AG04450 (cell line): Measurements from ENCODE around the gene PCED1B. TPM values are rescaled to one million over a fixed set of nuclear protein-coding genes. Genes with fewer than 3 reads are reported as not detected.
"Not testable (repeated sequence)": the region's sequence is repeated elsewhere in the genome, so short reads cannot be mapped to it uniquely, and the experiment has no call there.

Source experiments
- CTCF ChIA-PET: fragments of 300-600, 350-600 bp; formaldehyde crosslinking; extraction: SDS; loops from one replicate; lab custom pipeline; 2022; ENCODE audit warnings: antibody characterized with exemption, inconsistent platforms; lab: Charles Lee
- POLR2A ChIA-PET: fragments of 350-600 bp; formaldehyde crosslinking; extraction: SDS; loops from one replicate; lab custom pipeline; 2021; ENCODE audit warnings: antibody characterized with exemption, inconsistent platforms; lab: Yijun Ruan, JAX
- DNase-seq: peaks from one replicate; pipeline ENCODE4 v3.0.0-alpha.2; 2011; ENCODE audit warnings: low read depth, low spot score
- H3K27ac ChIP-seq: one replicate; pipeline ENCODE4 v1.5.1; 2012; ENCODE audit warnings: low read depth, low read length, control low read depth
- H3K27me3 ChIP-seq: one replicate; pipeline ENCODE4 v1.6.0; 2012; ENCODE audit warnings: low read length; ENCODE audit not compliant: control insufficient read depth, insufficient read depth
- H3K4me3 ChIP-seq: 2 replicates; pipeline ENCODE4 v1.5.1; 2011; ENCODE audit warnings: mild to moderate bottlenecking, low read depth, low read length, control low read depth
- H3K9me3 ChIP-seq: 2 replicates; pipeline ENCODE4 v1.5.1; 2012; ENCODE audit warnings: low read length; ENCODE audit not compliant: control insufficient read depth, insufficient read depth
- polyA plus RNA-seq: library from polyadenylated mRNA; depleted of rRNA; stranded (reverse); fragments of >200 nt; gene quantifications from 2 replicates; pipeline ENCODE4 v1.2.3, GENCODE V29; 2011
- TF ChIP-seq, protein P1 (sequence below): IDR thresholded peaks from 2 replicates; pipeline ENCODE4 v1.5.1; 2011; ENCODE audit warnings: low read depth, low read length, control low read depth, inconsistent platforms

PCED1B gene
- polyA plus RNA-seq, 1 experiment, result 0.88 TPM

DNA sequence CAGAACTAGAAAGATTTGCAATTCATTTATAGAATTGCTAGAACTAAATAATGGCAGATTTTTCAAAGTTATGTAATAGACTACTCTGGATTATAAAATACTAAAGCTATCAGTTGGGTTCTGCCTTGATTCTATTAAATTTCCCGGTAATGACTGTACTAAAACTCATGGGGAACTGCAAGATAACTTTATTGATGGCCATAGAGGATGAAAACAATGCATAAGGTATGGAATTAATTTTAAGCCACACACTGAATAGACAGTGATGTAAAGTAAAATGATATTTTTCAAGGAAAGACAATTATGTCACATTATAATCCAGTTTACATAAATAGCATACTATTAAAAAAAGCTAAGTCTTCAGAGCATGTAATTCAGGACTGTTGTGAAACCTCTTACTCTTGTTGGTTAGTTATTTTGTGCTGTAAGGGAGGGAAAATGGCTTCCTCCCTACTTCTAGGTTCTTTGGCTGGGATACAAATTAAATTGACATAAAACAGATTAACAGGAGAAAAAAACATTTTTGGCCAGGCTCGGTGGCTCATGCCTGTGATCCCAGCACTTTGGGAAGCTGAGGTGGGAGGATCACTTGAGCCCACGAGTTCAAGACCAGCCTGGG lies 134.7 kb downstream of the PCED1B start:
- no peak for DNase-seq
- ChIA-PET CTCF (no interaction called here), POLR2A (no interaction called here)
- H3K27ac ChIP-seq, result no peak overlapping the region
- H3K9me3 ChIP-seq, result no peaks in the 10 kb centered on the region
- H3K4me3 ChIP-seq, result no peak overlapping the region
- no peaks in the 10 kb centered on the region for H3K27me3 ChIP-seq
- TF ChIP-seq, protein P1, sequence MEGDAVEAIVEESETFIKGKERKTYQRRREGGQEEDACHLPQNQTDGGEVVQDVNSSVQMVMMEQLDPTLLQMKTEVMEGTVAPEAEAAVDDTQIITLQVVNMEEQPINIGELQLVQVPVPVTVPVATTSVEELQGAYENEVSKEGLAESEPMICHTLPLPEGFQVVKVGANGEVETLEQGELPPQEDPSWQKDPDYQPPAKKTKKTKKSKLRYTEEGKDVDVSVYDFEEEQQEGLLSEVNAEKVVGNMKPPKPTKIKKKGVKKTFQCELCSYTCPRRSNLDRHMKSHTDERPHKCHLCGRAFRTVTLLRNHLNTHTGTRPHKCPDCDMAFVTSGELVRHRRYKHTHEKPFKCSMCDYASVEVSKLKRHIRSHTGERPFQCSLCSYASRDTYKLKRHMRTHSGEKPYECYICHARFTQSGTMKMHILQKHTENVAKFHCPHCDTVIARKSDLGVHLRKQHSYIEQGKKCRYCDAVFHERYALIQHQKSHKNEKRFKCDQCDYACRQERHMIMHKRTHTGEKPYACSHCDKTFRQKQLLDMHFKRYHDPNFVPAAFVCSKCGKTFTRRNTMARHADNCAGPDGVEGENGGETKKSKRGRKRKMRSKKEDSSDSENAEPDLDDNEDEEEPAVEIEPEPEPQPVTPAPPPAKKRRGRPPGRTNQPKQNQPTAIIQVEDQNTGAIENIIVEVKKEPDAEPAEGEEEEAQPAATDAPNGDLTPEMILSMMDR, result no peak

DNA sequence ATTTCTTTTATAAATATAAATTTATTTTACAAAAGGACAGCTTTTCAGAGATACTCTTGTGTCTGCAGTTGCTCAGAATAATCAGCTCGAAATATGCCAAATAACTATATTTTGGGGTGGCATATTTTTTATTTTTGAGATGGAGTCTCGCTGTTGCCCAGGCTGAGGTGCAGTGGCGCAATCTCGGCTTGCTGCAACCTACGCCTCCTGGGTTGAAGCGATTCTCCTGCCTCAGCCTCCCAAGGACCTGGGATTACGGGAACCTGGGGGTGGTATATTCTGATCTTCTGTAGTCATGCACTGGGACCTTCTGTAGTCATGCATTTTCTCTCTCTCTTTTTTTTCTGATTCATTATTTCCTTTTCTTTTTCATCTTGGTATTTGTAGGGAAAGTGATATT lies 135.3 kb downstream of the PCED1B start:
- ChIA-PET CTCF (no interaction called here), POLR2A (no interaction called here)
- TF ChIP-seq, protein P1, result no peak
- Histone ChIP-seq H3K27ac (no peak overlapping the region), H3K27me3 (no peaks in the 10 kb centered on the region), H3K9me3 (no peaks in the 10 kb centered on the region), H3K4me3 (no peak overlapping the region)
- DNase-seq, result no peak

DNA sequence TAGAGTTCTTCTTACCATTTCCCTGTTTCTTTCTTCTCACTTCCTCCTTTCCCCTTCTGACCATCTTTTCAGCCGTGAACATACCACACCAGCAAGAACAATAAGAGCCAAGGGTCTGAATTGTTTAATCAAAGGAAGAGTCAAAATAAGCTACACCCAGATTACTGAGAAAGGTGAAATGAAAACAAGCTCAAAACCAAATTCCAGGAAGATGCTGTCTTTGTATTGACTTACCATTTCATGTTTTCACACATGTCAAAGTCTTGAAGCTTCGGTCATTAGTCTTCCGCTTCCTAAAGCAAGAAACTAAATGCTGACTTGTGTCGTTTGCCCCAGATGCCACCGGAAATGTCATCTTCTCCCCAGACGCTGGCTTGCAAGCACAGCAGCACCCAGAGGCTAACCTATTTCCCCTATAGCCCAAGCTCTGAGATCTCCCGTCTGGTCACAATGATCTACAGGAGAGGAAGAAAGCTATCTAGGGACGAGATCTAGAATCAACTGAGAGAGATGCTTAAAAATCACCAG lies 136.8 kb downstream of the PCED1B start:
- TF ChIP-seq, protein P1, result no peak
- CTCF ChIA-PET, result no interaction called here
- POLR2A ChIA-PET, result no interaction called here

DNA sequence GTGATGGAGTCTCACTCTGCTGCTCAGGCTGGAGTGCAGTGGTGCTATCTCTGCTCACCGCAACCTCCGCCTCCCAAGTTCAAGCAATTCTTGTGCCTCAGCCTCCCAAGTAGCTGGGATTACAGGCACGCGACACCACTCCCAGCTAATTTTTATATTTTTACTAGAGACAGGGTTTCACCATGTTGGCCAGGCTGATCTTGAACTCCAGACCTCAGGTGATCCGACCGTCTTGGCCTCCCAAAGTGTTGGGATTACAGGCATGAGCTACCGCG lies 138.1 kb downstream of the PCED1B start:
- POLR2A ChIA-PET, DNase-seq, H3K4me3 ChIP-seq, CTCF ChIA-PET, H3K27me3 ChIP-seq, H3K27ac ChIP-seq, H3K9me3 ChIP-seq: not testable (repeated sequence)

More for the DNA sequence above, 136.8 kb downstream of the PCED1B start:
- DNase-seq, result no peak
- no peak overlapping the region for H3K4me3 ChIP-seq
- H3K9me3 ChIP-seq, result no peaks in the 10 kb centered on the region
- H3K27me3 ChIP-seq, result no peaks in the 10 kb centered on the region
- no peak overlapping the region for H3K27ac ChIP-seq

DNA sequence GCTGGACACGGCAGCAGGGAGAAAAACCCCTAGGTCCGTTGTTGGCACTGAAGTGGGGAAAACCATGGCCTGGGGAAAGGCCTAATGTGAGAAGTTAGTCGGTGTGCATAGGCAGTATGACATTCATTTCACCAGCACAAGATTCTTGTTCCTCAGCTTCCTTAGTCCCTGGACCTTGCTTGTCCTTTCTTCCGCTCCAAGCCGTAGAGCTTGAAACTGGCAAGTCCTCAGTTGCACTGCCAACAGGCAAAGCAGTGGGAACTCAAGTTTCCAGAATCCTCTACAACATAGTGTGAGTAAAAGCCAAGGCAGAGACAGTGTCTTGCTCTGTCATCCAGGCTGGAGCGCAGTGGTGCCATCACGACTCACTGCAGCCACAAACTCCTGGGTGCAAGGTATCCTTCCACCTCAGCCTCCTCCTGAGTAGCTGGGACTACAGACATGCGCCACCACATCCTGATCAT lies 138.8 kb downstream of the PCED1B start:
- no peak for DNase-seq
- CTCF ChIA-PET, result interaction anchor here (0.6 kb wide), 1 partner anchor 42 kb away, joined by 3 read pairs; no protein-coding TSS in a partner anchor
- POLR2A ChIA-PET, result interaction anchor here (0.6 kb wide), 1 partner anchor 10 kb away, joined by 6 read pairs; no protein-coding TSS in a partner anchor
- H3K27me3 ChIP-seq, result no peaks in the 10 kb centered on the region
- TF ChIP-seq, protein P1, result no peak
- no peak overlapping the region for H3K27ac ChIP-seq
- no peaks in the 10 kb centered on the region for H3K9me3 ChIP-seq
- no peak overlapping the region for H3K4me3 ChIP-seq
